NOMO-1 treated with DMSO at 0.1 percent for 48 hours (cell line): Measurements from ENCODE around the gene FAM8A1.
A peak's percentile ranks its signal among the peaks of the same experiment; 100 is the strongest.

Experiments used
- DNase-seq: peaks from one replicate; lab custom pipeline; 2025; ENCODE audit not compliant: unreplicated experiment; lab: John Stamatoyannopoulos, UW

The FAM8A1 gene

GRCh38 chr6:17600527-17601385 lies 654 bp downstream of the FAM8A1 start:
- DNase-seq = peak; percentile 27

GRCh38 chr6:17601386-17601703 lies 1.2 kb downstream of the FAM8A1 start:
- no peak for DNase-seq

GRCh38 chr6:17602888-17603287 lies 2.8 kb downstream of the FAM8A1 start:
- DNase-seq = no peak

GRCh38 chr6:17606606-17607005 lies 6.5 kb downstream of the FAM8A1 start:
- DNase-seq = no peak

GRCh38 chr6:17610835-17611234 lies 10.7 kb downstream of the FAM8A1 start:
- no peak for DNase-seq

GRCh38 chr6:17612048-17612447 lies 11.9 kb downstream of the FAM8A1 start:
- DNase-seq = no peak

GRCh38 chr6:17615794-17616193 lies 15.7 kb downstream of the FAM8A1 start:
- no peak for DNase-seq

- no peak for DNase-seq
Measured at GRCh38 chr6:17621003-17621402, 20.9 kb downstream of the FAM8A1 start.

GRCh38 chr6:17622144-17622543 lies 22.0 kb downstream of the FAM8A1 start:
- DNase-seq = no peak

- DNase-seq = no peak
Measured at GRCh38 chr6:17624396-17624795, 24.3 kb downstream of the FAM8A1 start.

- no peak for DNase-seq
Measured at GRCh38 chr6:17628873-17629272, 28.8 kb downstream of the FAM8A1 start.

- no peak for DNase-seq
Measured at GRCh38 chr6:17629824-17630510, 29.9 kb downstream of the FAM8A1 start.

- no peak for DNase-seq
Measured at GRCh38 chr6:17630511-17631073, 30.5 kb downstream of the FAM8A1 start.

GRCh38 chr6:17632934-17633333 lies 32.8 kb downstream of the FAM8A1 start:
- DNase-seq = no peak

- no peak for DNase-seq
Measured at GRCh38 chr6:17633465-17634188, 33.5 kb downstream of the FAM8A1 start.

GRCh38 chr6:17635568-17635967 lies 35.5 kb downstream of the FAM8A1 start:
- DNase-seq = no peak

- DNase-seq = no peak
Measured at GRCh38 chr6:17638212-17638715, 38.2 kb downstream of the FAM8A1 start.

GRCh38 chr6:17640477-17640917 lies 40.4 kb downstream of the FAM8A1 start:
- DNase-seq = peak; percentile 31

GRCh38 chr6:17648745-17649144 lies 48.6 kb downstream of the FAM8A1 start:
- no peak for DNase-seq

GRCh38 chr6:17650656-17651309 lies 50.7 kb downstream of the FAM8A1 start:
- DNase-seq = no peak
